OCI-LY1 (cell line): Measurements from ENCODE around the gene BIK.
A peak's percentile ranks its signal among the peaks of the same experiment; 100 is the strongest.

Experiments used
- H2AFZ ChIP-seq: fragments of 200-600 bp; sonication (generic), shearing (Covaris generic); 2 replicates; pipeline ENCODE4 v1.6.0; 2014; ENCODE audit warnings: antibody characterized with exemption, mild to moderate bottlenecking, low read length
- H3F3A ChIP-seq: fragments of 200-600 bp; sonication (generic), shearing (Covaris generic); 2 replicates; pipeline ENCODE4 v1.6.0; 2014; ENCODE audit warnings: mild to moderate bottlenecking, antibody characterized with exemption, low read length, moderate library complexity; ENCODE audit not compliant: insufficient read depth
- H3K27ac ChIP-seq: fragments of 200-600 bp; sonication (generic); 2 replicates; pipeline ENCODE4 v1.5.1; 2014; ENCODE audit warnings: low read length, mixed run types, mild to moderate bottlenecking, low read depth; ENCODE audit not compliant: poor library complexity, severe bottlenecking
- H3K27me3 ChIP-seq: fragments of 200-600 bp; sonication (generic); 2 replicates; pipeline ENCODE4 v1.6.0; 2014; ENCODE audit warnings: antibody characterized with exemption, mild to moderate bottlenecking, low read length, moderate library complexity; ENCODE audit not compliant: insufficient read depth
- H3K36me3 ChIP-seq: fragments of 200-600 bp; sonication (generic); 2 replicates; pipeline ENCODE4 v1.6.1; 2014; ENCODE audit warnings: mild to moderate bottlenecking, antibody characterized with exemption, low read length, moderate library complexity, mixed read lengths; ENCODE audit not compliant: insufficient read depth
- H3K4me1 ChIP-seq: fragments of 200-600 bp; sonication (generic); 2 replicates; pipeline ENCODE4 v1.5.1; 2014; ENCODE audit warnings: mild to moderate bottlenecking, low read length, moderate library complexity; ENCODE audit not compliant: insufficient read depth, severe bottlenecking
- H3K4me2 ChIP-seq: fragments of 200-600 bp; sonication (generic), shearing (Covaris generic); 2 replicates; pipeline ENCODE4 v1.6.1; 2014; ENCODE audit warnings: low read length
- H3K4me3 ChIP-seq: fragments of 200-600 bp; sonication (generic); 2 replicates; pipeline ENCODE4 v1.5.1; 2014; ENCODE audit warnings: low read length, low read depth, mild to moderate bottlenecking, mixed read lengths; ENCODE audit not compliant: poor library complexity, severe bottlenecking
- H3K79me2 ChIP-seq: fragments of 200-600 bp; shearing (Covaris generic); 2 replicates; pipeline ENCODE4 v1.6.1; 2016; ENCODE audit warnings: mixed run types, low read length, mixed read lengths; ENCODE audit not compliant: insufficient read depth
- H3K9ac ChIP-seq: fragments of 200-600 bp; sonication (generic), shearing (Covaris generic); 2 replicates; pipeline ENCODE4 v1.6.1; 2014; ENCODE audit warnings: mild to moderate bottlenecking, low read length, mixed read lengths
- H3K9me2 ChIP-seq: fragments of 200-600 bp; sonication (generic), shearing (Covaris generic); 2 replicates; pipeline ENCODE4 v1.6.1; 2014; ENCODE audit warnings: low read depth, mild to moderate bottlenecking, low read length, mixed read lengths
- H3K9me3 ChIP-seq: fragments of 200-600 bp; shearing (Covaris generic); 2 replicates; pipeline ENCODE4 v1.6.1; 2014; ENCODE audit warnings: low read length, mixed read lengths
- H4K20me1 ChIP-seq: fragments of 200-600 bp; sonication (generic), shearing (Covaris generic); 2 replicates; pipeline ENCODE4 v1.6.0; 2016; ENCODE audit warnings: mild to moderate bottlenecking, low read length; ENCODE audit not compliant: insufficient read depth
- EZH2 ChIP-seq: fragments of 200-600 bp; sonication (generic), shearing (Covaris generic); IDR thresholded peaks from 2 replicates; pipeline ENCODE4 v1.8.0; 2017; ENCODE audit warnings: borderline replicate concordance, mixed run types, mild to moderate bottlenecking, antibody characterized with exemption, low read length, moderate library complexity, mixed read lengths
- TF ChIP-seq, protein P1 (sequence below): fragments of 200-600 bp; sonication (generic), shearing (Covaris generic); IDR thresholded peaks from 2 replicates; pipeline ENCODE4 v1.5.1; 2017; ENCODE audit warnings: mild to moderate bottlenecking, antibody characterized with exemption, low read length, moderate library complexity, mixed read lengths

BIK gene

DNA sequence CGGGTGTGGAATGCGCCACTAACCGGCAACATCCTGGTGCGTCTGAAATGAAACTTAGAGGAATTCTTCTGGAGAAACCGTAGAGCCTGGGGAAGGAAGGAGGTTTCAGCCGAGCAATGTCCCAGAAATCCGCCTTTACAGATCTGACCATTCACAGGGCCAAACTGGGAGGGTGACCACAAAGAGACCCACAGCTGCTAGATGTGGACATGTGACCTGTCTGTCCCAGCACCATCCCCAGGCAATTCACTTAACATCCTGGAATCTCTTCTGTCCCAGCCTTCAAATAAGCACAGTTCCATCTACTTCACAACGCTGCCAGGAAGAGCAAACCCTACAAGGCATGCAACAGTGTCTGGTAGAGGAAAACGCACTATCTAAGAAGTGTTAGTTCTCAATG lies 22.9 kb downstream of the BIK start:
- Histone ChIP-seq H3K4me3 (no peak overlapping the region), H2AFZ (no peak overlapping the region), H3K4me2 (no peak overlapping the region), H4K20me1 (no peaks in the 10 kb centered on the region), H3K79me2 (no peaks in the 10 kb centered on the region), H3K4me1 (peaks cover 16% of the 10 kb centered on the region), H3K9ac (no peak overlapping the region), H3K9me2 (no peaks in the 10 kb centered on the region), H3K9me3 (no peaks in the 10 kb centered on the region), H3K36me3 (peaks cover 84% of the 10 kb centered on the region), H3F3A (no peaks in the 10 kb centered on the region), H3K27ac (no peak overlapping the region), H3K27me3 (no peaks in the 10 kb centered on the region)
- no peak for TF ChIP-seq EZH2

DNA sequence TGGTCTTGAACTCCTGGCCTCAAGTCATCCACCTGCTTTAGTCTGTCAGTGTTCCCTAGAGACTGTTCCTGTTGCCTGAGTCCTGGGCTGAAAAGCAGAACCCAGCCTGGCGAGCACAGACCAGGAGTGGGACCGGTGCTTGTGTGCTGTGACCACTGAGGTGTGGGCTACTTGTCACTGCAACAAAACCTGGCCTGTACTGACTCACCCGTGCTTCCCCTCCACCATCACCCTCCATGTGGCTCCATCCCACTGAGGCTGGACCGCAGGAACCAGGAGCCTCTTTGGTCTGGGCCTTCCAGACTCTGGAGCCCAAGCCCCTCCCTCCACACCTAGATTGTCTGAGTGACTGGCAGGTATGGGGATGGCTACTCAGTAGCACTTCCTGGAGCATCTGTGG lies 24.0 kb downstream of the BIK start:
- Histone ChIP-seq H2AFZ (no peak overlapping the region), H3K27me3 (no peaks in the 10 kb centered on the region), H3K79me2 (no peaks in the 10 kb centered on the region), H3K4me1 (peaks cover 5% of the 10 kb centered on the region), H3F3A (no peaks in the 10 kb centered on the region), H3K9ac (no peak overlapping the region), H3K27ac (no peak overlapping the region), H3K4me2 (no peak overlapping the region), H4K20me1 (no peaks in the 10 kb centered on the region), H3K4me3 (no peak overlapping the region), H3K9me2 (no peaks in the 10 kb centered on the region), H3K36me3 (peaks cover 88% of the 10 kb centered on the region), H3K9me3 (no peaks in the 10 kb centered on the region)
- no peak for TF ChIP-seq EZH2
- TF ChIP-seq, protein P1, sequence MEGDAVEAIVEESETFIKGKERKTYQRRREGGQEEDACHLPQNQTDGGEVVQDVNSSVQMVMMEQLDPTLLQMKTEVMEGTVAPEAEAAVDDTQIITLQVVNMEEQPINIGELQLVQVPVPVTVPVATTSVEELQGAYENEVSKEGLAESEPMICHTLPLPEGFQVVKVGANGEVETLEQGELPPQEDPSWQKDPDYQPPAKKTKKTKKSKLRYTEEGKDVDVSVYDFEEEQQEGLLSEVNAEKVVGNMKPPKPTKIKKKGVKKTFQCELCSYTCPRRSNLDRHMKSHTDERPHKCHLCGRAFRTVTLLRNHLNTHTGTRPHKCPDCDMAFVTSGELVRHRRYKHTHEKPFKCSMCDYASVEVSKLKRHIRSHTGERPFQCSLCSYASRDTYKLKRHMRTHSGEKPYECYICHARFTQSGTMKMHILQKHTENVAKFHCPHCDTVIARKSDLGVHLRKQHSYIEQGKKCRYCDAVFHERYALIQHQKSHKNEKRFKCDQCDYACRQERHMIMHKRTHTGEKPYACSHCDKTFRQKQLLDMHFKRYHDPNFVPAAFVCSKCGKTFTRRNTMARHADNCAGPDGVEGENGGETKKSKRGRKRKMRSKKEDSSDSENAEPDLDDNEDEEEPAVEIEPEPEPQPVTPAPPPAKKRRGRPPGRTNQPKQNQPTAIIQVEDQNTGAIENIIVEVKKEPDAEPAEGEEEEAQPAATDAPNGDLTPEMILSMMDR = no peak

DNA sequence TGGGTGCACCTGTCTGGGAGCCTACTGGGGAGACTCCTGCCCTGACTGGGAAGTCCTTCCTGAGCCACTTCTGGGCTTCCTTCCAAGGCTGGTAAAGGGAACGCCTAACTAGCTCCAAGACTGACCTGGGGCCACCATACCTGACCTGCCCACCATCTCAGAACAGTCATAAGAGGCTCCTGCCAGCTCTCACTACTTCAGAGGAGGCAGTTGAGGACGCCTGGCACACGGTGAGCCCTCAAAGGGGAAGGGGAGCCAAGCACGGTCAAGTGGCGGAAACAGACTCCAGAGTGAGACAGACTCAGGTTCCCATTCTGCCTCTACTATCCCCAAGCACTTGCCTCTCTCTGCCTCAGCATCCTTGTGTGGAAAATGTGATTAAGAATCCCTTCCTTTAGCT lies 25.0 kb downstream of the BIK start:
- H3K9me3 ChIP-seq = no peaks in the 10 kb centered on the region
- no peaks in the 10 kb centered on the region for H3K27me3 ChIP-seq
- H3K27ac ChIP-seq = no peak overlapping the region
- no peaks in the 10 kb centered on the region for H3F3A ChIP-seq
- H2AFZ ChIP-seq = no peak overlapping the region
- no peaks in the 10 kb centered on the region for H4K20me1 ChIP-seq
- no peak overlapping the region for H3K4me2 ChIP-seq
- no peaks in the 10 kb centered on the region for H3K79me2 ChIP-seq
- no peak for TF ChIP-seq EZH2
- TF ChIP-seq, protein P1 = no peak
- H3K4me1 ChIP-seq = no peaks in the 10 kb centered on the region
- peaks cover 89% of the 10 kb centered on the region for H3K36me3 ChIP-seq
- H3K4me3 ChIP-seq = no peak overlapping the region
- H3K9me2 ChIP-seq = no peaks in the 10 kb centered on the region
- no peak overlapping the region for H3K9ac ChIP-seq

DNA sequence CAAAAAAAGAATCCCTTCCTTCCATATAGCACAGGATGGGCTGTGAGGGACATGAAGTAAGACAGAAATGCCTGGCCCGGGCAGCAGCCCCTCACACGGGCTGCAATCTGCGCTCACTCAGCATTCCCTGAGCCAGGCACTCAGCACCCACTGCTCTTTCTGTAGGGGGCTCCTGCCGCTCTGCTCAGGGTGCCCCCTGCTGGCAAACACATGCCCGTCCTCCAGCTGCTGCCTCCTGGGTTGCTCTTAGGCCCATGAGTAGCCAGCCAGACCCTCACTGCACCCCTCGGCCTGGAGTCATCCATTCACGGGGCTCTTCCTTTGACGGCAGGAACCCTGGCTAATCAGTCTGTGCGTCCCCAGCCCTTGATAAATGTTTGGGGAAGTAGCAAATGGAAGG lies 25.7 kb downstream of the BIK start:
- no peaks in the 10 kb centered on the region for H4K20me1 ChIP-seq
- H2AFZ ChIP-seq = no peak overlapping the region
- H3K9ac ChIP-seq = no peak overlapping the region
- H3F3A ChIP-seq = no peaks in the 10 kb centered on the region
- H3K27ac ChIP-seq = no peak overlapping the region
- TF ChIP-seq, protein P1 = peak; percentile 91
- TF ChIP-seq EZH2 = no peak
- peaks cover 89% of the 10 kb centered on the region for H3K36me3 ChIP-seq
- no peak overlapping the region for H3K4me2 ChIP-seq
- H3K4me1 ChIP-seq = no peaks in the 10 kb centered on the region
- no peaks in the 10 kb centered on the region for H3K79me2 ChIP-seq
- H3K27me3 ChIP-seq = no peaks in the 10 kb centered on the region
- no peak overlapping the region for H3K4me3 ChIP-seq
- no peaks in the 10 kb centered on the region for H3K9me3 ChIP-seq
- no peaks in the 10 kb centered on the region for H3K9me2 ChIP-seq
